HepG2 (cell line): ENCODE results near the gene TP53I3. TPM values are rescaled to one million over a fixed set of nuclear protein-coding genes. Genes with fewer than 3 reads are reported as not detected.

ENCODE experiments used
- ATF2 ChIP-seq: sonication (generic); formaldehyde crosslinking; IDR thresholded peaks from 2 replicates; pipeline ENCODE4 v1.4.0; 2020; ENCODE audit warnings: missing genetic modification reagents
- FLYWCH1 ChIP-seq: sonication (generic); formaldehyde crosslinking; IDR thresholded peaks from 2 replicates; pipeline ENCODE4 v1.8.1; 2023; ENCODE audit warnings: mild to moderate bottlenecking, missing genetic modification reagents
- HHEX ChIP-seq: IDR thresholded peaks from 2 replicates; pipeline ENCODE4 v1.6.1; 2016; ENCODE audit warnings: control low read depth
- KLF9 ChIP-seq: IDR thresholded peaks from 2 replicates; pipeline ENCODE4 v1.6.1; 2016; ENCODE audit warnings: low read depth
- MTF1 ChIP-seq: sonication (generic); formaldehyde crosslinking; IDR thresholded peaks from 2 replicates; pipeline ENCODE4 v1.5.0; 2020; ENCODE audit warnings: missing genetic modification reagents
- REL ChIP-seq: sonication (generic); formaldehyde crosslinking; conservative IDR thresholded peaks from 2 replicates; pipeline ENCODE4 v1.8.0; 2022; ENCODE audit warnings: mild to moderate bottlenecking, missing genetic modification reagents, moderate library complexity
- ZNF142 ChIP-seq: sonication (generic); formaldehyde crosslinking; IDR thresholded peaks from 2 replicates; pipeline ENCODE4 v1.4.0; 2020; ENCODE audit warnings: missing genetic modification reagents
- ZNF281 ChIP-seq: sonication (generic); formaldehyde crosslinking; IDR thresholded peaks from 2 replicates; pipeline ENCODE4 v1.4.0; 2020; ENCODE audit warnings: missing genetic modification reagents, borderline replicate concordance
- ZNF747 ChIP-seq: sonication (generic); formaldehyde crosslinking; IDR thresholded peaks from 2 replicates; pipeline ENCODE4 v1.8.1; 2023; ENCODE audit warnings: missing genetic modification reagents, mild to moderate bottlenecking, borderline replicate concordance
- ZNF878 ChIP-seq: sonication (generic); formaldehyde crosslinking; IDR thresholded peaks from 2 replicates; pipeline ENCODE4 v1.8.1; 2023; ENCODE audit warnings: mild to moderate bottlenecking, missing genetic modification reagents, moderate library complexity
- polyA plus RNA-seq, 8 experiments: library from polyadenylated mRNA; depleted of rRNA in 3 of 8; stranded (reverse) in 7 of 8; unstranded in 1 of 8; fragments of >200 nt; fragmentation: Illumina TruSeq in 4 of 8; extraction: Trizol in 4 of 8; gene quantifications; 2 replicates each; pipeline versions ENCODE4 v1.2.1 to v1.2.3, GENCODE V29; 2011 to 2016; ENCODE audit warnings: low read depth in 4 of 8, missing spikeins in 1 of 8, mixed read lengths in 1 of 8; ENCODE audit not compliant: insufficient read depth in 1 of 8
- total RNA-seq, 5 experiments: library from RNA; depleted of rRNA; stranded (reverse); fragments of >200 nt; fragmentation: Illumina TruSeq; extraction: Trizol; gene quantifications; 2 replicates each; pipeline ENCODE4 v1.2.3, GENCODE V29; 2016; ENCODE audit warnings: low read depth in 1 of 5
- TF ChIP-seq, protein P1 (sequence below): sonication (generic); formaldehyde crosslinking; IDR thresholded peaks from 2 replicates; pipeline ENCODE4 v1.5.0; 2020; ENCODE audit warnings: mild to moderate bottlenecking, missing genetic modification reagents
- TF ChIP-seq, protein P2 (sequence below): sonication (generic); formaldehyde crosslinking; IDR thresholded peaks from 2 replicates; pipeline ENCODE4 v1.8.1; 2022; ENCODE audit warnings: low read depth, mild to moderate bottlenecking, missing genetic modification reagents

The TP53I3 gene
- total and polyA plus RNA-seq, 2 of the 13 experiments (the other 11 are each of a cell fraction or from before 2014, with no cell fraction given) = 25.0 to 44.1 TPM

DNA sequence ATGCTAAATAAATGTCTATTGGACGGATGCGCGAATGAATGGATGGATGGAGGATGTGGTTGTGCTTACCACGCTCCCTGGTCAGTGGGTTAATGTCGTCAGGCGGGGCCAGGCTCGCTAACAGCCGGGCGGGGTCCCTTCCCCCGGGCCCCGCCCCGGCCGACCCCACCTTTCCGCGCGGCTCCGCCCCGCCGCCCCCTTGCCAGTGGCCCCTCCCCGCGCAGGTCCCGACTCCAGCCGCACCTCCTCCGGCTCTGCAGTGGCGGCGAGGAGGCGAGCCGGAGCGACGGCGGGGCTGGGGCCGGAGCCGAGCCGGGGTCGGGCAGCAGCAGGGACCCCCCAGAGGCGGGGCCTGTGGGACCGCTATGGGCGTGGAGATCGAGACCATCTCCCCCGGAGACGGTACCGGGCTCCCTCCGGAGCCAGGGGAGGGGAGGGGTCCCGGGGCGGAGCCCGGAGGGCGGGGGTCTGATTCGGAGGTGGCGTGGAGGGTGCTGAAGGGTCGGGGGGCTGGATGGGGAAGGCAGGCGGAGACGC is 35.1 kb downstream of the TP53I3 start, which contains the start of gene FKBP1B (continued):
- TF ChIP-seq ATF2 (CRISPR knock-in tag) = no peak
- no peak for TF ChIP-seq ZNF747 (CRISPR knock-in tag)
- TF ChIP-seq, protein P1, sequence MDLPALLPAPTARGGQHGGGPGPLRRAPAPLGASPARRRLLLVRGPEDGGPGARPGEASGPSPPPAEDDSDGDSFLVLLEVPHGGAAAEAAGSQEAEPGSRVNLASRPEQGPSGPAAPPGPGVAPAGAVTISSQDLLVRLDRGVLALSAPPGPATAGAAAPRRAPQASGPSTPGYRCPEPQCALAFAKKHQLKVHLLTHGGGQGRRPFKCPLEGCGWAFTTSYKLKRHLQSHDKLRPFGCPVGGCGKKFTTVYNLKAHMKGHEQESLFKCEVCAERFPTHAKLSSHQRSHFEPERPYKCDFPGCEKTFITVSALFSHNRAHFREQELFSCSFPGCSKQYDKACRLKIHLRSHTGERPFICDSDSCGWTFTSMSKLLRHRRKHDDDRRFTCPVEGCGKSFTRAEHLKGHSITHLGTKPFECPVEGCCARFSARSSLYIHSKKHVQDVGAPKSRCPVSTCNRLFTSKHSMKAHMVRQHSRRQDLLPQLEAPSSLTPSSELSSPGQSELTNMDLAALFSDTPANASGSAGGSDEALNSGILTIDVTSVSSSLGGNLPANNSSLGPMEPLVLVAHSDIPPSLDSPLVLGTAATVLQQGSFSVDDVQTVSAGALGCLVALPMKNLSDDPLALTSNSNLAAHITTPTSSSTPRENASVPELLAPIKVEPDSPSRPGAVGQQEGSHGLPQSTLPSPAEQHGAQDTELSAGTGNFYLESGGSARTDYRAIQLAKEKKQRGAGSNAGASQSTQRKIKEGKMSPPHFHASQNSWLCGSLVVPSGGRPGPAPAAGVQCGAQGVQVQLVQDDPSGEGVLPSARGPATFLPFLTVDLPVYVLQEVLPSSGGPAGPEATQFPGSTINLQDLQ (CRISPR knock-in tag) = no peak
- no peak for TF ChIP-seq HHEX (CRISPR knock-in tag)
- 0 out of 2 replicates have a peak, but pooled peaks have one; percentile 22 for TF ChIP-seq REL (CRISPR knock-in tag)
- TF ChIP-seq, protein P2, sequence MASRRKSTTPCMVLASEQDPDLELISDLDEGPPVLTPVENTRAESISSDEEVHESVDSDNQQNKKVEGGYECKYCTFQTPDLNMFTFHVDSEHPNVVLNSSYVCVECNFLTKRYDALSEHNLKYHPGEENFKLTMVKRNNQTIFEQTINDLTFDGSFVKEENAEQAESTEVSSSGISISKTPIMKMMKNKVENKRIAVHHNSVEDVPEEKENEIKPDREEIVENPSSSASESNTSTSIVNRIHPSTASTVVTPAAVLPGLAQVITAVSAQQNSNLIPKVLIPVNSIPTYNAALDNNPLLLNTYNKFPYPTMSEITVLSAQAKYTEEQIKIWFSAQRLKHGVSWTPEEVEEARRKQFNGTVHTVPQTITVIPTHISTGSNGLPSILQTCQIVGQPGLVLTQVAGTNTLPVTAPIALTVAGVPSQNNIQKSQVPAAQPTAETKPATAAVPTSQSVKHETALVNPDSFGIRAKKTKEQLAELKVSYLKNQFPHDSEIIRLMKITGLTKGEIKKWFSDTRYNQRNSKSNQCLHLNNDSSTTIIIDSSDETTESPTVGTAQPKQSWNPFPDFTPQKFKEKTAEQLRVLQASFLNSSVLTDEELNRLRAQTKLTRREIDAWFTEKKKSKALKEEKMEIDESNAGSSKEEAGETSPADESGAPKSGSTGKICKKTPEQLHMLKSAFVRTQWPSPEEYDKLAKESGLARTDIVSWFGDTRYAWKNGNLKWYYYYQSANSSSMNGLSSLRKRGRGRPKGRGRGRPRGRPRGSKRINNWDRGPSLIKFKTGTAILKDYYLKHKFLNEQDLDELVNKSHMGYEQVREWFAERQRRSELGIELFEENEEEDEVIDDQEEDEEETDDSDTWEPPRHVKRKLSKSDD = no peak
- no peak for TF ChIP-seq KLF9
- TF ChIP-seq ZNF878 (CRISPR knock-in tag) = no peak
- no peak for TF ChIP-seq MTF1
- TF ChIP-seq FLYWCH1 = no peak
- no peak for TF ChIP-seq ZNF142
- TF ChIP-seq ZNF281 (CRISPR knock-in tag) = no peak
